ENCODE data around the gene XRCC4. TPM values are rescaled to one million over a fixed set of nuclear protein-coding genes. Genes with fewer than 3 reads are reported as not detected.

Gene XRCC4
- total and polyA plus RNA-seq, 4 donors, result 2.3 to 4.9 (median 3.0) TPM

GRCh38 chr5:83145241-83145640, 67.9 kb downstream of the XRCC4 start:
- Histone ChIP-seq H3K27ac (ENCODE audit: low read depth in 1 of 2, low read length in 2 of 2) (no peak overlapping the region), H3K9me3 (ENCODE audit: control insufficient read depth in 4 of 4, low read length in 3 of 4) (no peaks in the 10 kb centered on the region)
- no peak for DNase-seq (ENCODE audit: low spot score)

More at GRCh38 chr5:83145241-83145640, 67.9 kb downstream of the XRCC4 start:
- Histone ChIP-seq H3K4me1 (ENCODE audit: control insufficient read depth in 4 of 4, insufficient read depth in 4 of 4, low read length in 3 of 4) (peaks cover 0 to 5% (median 0%) of the 10 kb centered on the region in 4 donors), H3K9ac (ENCODE audit: low read depth in 1 of 2, low read length in 2 of 2) (no peak overlapping the region), H3K36me3 (ENCODE audit: control insufficient read depth in 4 of 4, insufficient read depth in 3 of 4, low read depth in 1 of 4, low read length in 3 of 4) (no peaks in the 10 kb centered on the region), H3K4me3 (ENCODE audit: low read depth in 1 of 3, low read length in 3 of 3) (no peak overlapping the region), H3K27me3 (ENCODE audit: control insufficient read depth in 4 of 4, insufficient read depth in 4 of 4, low read length in 3 of 4) (no peaks in the 10 kb centered on the region)
- TF ChIP-seq FOXA2 (IDR thresholded peaks at IDR 0.05) (no peak), RAD21 (IDR thresholded peaks at IDR 0.05) (no peak), HNF4G (IDR thresholded peaks at IDR 0.05) (no peak), SP1 (IDR thresholded peaks at IDR 0.05) (no peak), EGR1 (IDR thresholded peaks at IDR 0.05; ENCODE audit: low read depth in 2 of 2) (no peak), RXRA (IDR thresholded peaks at IDR 0.05) (no peak), CTCF (IDR thresholded peaks at IDR 0.05; ENCODE audit: low read depth, low read length, missing input control) (no peak), TAF1 (conservative IDR thresholded peaks at IDR 0.05) (no peak), NR2F2 (IDR thresholded peaks at IDR 0.05) (no peak), ZBTB33 (IDR thresholded peaks at IDR 0.05) (no peak), REST (IDR thresholded peaks at IDR 0.05) (no peak), JUND (IDR thresholded peaks at IDR 0.05) (no peak)
